HCT116 (cell line): ENCODE results near the gene TLE6. TPM values are rescaled to one million over a fixed set of nuclear protein-coding genes. Genes with fewer than 3 reads are reported as not detected.

ENCODE experiments used
- ATAC-seq: fragments of 200-7000 bp; cut with Tn5 transposase; 2 replicates; pipeline ENCODE4 v1.9.1; 2020; ENCODE audit warnings: mild to moderate bottlenecking, moderate library complexity
- BruUV-seq: library from RNA; stranded (reverse); fragments of 400-500 nt; replicated peaks from 2 replicates; lab custom pipeline; 2021; lab: Mats Ljungman, UMichigan
- CTCF ChIA-PET: fragments of 300-600 bp; sonication (Branson Sonifier 250); formaldehyde crosslinking; loops from one replicate; lab custom pipeline; 2021; ENCODE audit warnings: antibody characterized with exemption; lab: Charles Lee
- POLR2A ChIA-PET: fragments of 300-600, 350-600 bp; sonication (Branson Sonifier 250); formaldehyde crosslinking; loops from one replicate; lab custom pipeline; 2021; ENCODE audit warnings: antibody characterized with exemption; lab: Charles Lee
- RAD21 ChIA-PET, 2 experiments: fragments of 300-600 bp; sonication (Branson Sonifier 250); formaldehyde crosslinking; loops; one replicate each; lab custom pipeline; 2023; ENCODE audit warnings: low total read pairs in 2 of 2; ENCODE audit not compliant: uncharacterized antibody in 2 of 2, unreplicated experiment in 2 of 2, low non-redundant PET in 1 of 2; lab: Charles Lee
- DNase-seq: peaks from one replicate; pipeline ENCODE4 v3.0.0-alpha.2; 2010; ENCODE audit warnings: low read depth, low spot score
- H2AFZ ChIP-seq: fragments of 200-600 bp; shearing (Covaris generic), sonication (generic); 2 replicates; pipeline ENCODE4 v1.6.1; 2017; ENCODE audit warnings: low read depth, mixed run types, mixed read lengths, antibody characterized with exemption, low read length; ENCODE audit not compliant: poor library complexity, severe bottlenecking
- H3K27ac ChIP-seq: 2 replicates; pipeline ENCODE4 v1.5.1; 2012; ENCODE audit warnings: low read depth, low read length
- H3K27me3 ChIP-seq: fragments of 200-600 bp; sonication (generic); 2 replicates; pipeline ENCODE4 v1.6.1; 2016; ENCODE audit warnings: mixed run types, low read length, mixed read lengths; ENCODE audit not compliant: insufficient read depth
- H3K36me3 ChIP-seq, 2 experiments: fragments of 200-500 bp in 1 of 2; fragments of 200-600 bp in 1 of 2; sonication (Bioruptor generic) in 1 of 2; sonication (generic) in 1 of 2; 2 replicates each; pipeline versions ENCODE4 v1.5.1 to v1.6.1; 2014 to 2016; ENCODE audit warnings: low read length in 2 of 2, inconsistent platforms in 1 of 2, mixed read lengths in 1 of 2, mixed run types in 1 of 2; ENCODE audit not compliant: insufficient read depth in 2 of 2, control insufficient read depth in 1 of 2
- H3K4me1 ChIP-seq, 2 experiments: fragments of 200-600 bp in 1 of 2; sonication (generic) in 1 of 2; 2 replicates each; pipeline versions ENCODE4 v1.5.1 to v1.6.1; 2012 to 2017; ENCODE audit warnings: low read length in 2 of 2, inconsistent platforms in 1 of 2, mild to moderate bottlenecking in 1 of 2, mixed read lengths in 1 of 2, mixed run types in 1 of 2, moderate library complexity in 1 of 2; ENCODE audit not compliant: insufficient read depth in 2 of 2, control insufficient read depth in 1 of 2
- H3K4me2 ChIP-seq: fragments of 200-600 bp; sonication (generic); 2 replicates; pipeline ENCODE4 v1.6.1; 2017; ENCODE audit warnings: mixed run types, low read length, mixed read lengths
- H3K4me3 ChIP-seq, 2 experiments: fragments of 200-600 bp in 1 of 2; sonication (generic) in 1 of 2; replicated peaks in 1 of 2; 2 replicates each; pipeline ENCODE4 v1.5.1; 2011 to 2016; ENCODE audit warnings: low read length in 2 of 2, control low read depth in 1 of 2, low read depth in 1 of 2, mild to moderate bottlenecking in 1 of 2, mixed read lengths in 1 of 2, mixed run types in 1 of 2
- H3K79me2 ChIP-seq: fragments of 200-600 bp; sonication (generic); 2 replicates; pipeline ENCODE4 v1.6.1; 2017; ENCODE audit warnings: mild to moderate bottlenecking, mixed run types, low read length, moderate library complexity, mixed read lengths; ENCODE audit not compliant: insufficient read depth
- H3K9ac ChIP-seq: fragments of 200-600 bp; sonication (generic); 2 replicates; pipeline ENCODE4 v1.6.1; 2016; ENCODE audit warnings: low read length, mixed read lengths
- H3K9me2 ChIP-seq: fragments of 200-600 bp; sonication (generic), shearing (Covaris generic); 2 replicates; pipeline ENCODE4 v1.6.1; 2017; ENCODE audit warnings: mixed run types, mild to moderate bottlenecking, moderate library complexity; ENCODE audit not compliant: insufficient read depth
- H3K9me3 ChIP-seq, 2 experiments: fragments of 200-500 bp in 1 of 2; fragments of 200-600 bp in 1 of 2; sonication (Bioruptor generic) in 1 of 2; sonication (generic) in 1 of 2; 2 replicates each; pipeline ENCODE4 v1.6.1; 2014 to 2017; ENCODE audit warnings: low read length in 2 of 2, mixed read lengths in 2 of 2, inconsistent platforms in 1 of 2, low read depth in 1 of 2, mild to moderate bottlenecking in 1 of 2, mixed run types in 1 of 2, moderate library complexity in 1 of 2; ENCODE audit not compliant: control insufficient read depth in 1 of 2, insufficient read depth in 1 of 2
- H4K20me1 ChIP-seq: fragments of 200-600 bp; sonication (generic), shearing (Covaris generic); 2 replicates; pipeline ENCODE4 v1.6.1; 2017; ENCODE audit warnings: mixed run types, mild to moderate bottlenecking, moderate library complexity; ENCODE audit not compliant: insufficient read depth
- ELF1 ChIP-seq: IDR thresholded peaks from 2 replicates; pipeline ENCODE4 v1.6.1; 2012; ENCODE audit warnings: low read depth, borderline replicate concordance
- EZH2phosphoT487 ChIP-seq: fragments of 200-600 bp; IDR thresholded peaks from 2 replicates; pipeline ENCODE4 v1.6.1; 2018; ENCODE audit warnings: antibody characterized with exemption, borderline replicate concordance
- FOSL1 ChIP-seq: IDR thresholded peaks from 2 replicates; pipeline ENCODE4 v1.6.1; 2012; ENCODE audit warnings: low read depth
- JUND ChIP-seq: IDR thresholded peaks from 2 replicates; pipeline ENCODE4 v1.6.1; 2012
- MAX ChIP-seq: IDR thresholded peaks from 2 replicates; pipeline ENCODE4 v1.6.1; 2012
- RAD21 ChIP-seq: IDR thresholded peaks from 2 replicates; pipeline ENCODE4 v1.6.1; 2012; ENCODE audit warnings: low read depth, mild to moderate bottlenecking
- SIN3A ChIP-seq: IDR thresholded peaks from 2 replicates; pipeline ENCODE4 v1.6.1; 2012; ENCODE audit warnings: low read depth
- SP1 ChIP-seq: IDR thresholded peaks from 2 replicates; pipeline ENCODE4 v1.6.1; 2012; ENCODE audit warnings: low read depth
- YY1 ChIP-seq: IDR thresholded peaks from 2 replicates; pipeline ENCODE4 v1.6.1; 2011; ENCODE audit warnings: low read length, low read depth, moderate library complexity, mild to moderate bottlenecking; ENCODE audit not compliant: insufficient replicate concordance; ENCODE audit errors: extremely low read depth
- ZFX ChIP-seq: fragments of 450-650 bp; IDR thresholded peaks from 2 replicates; pipeline ENCODE4 v1.6.1; 2017
- ZNF274 ChIP-seq: fragments of 200-500 bp; sonication (Bioruptor generic); IDR thresholded peaks from 2 replicates; pipeline ENCODE4 v1.6.1; 2014; ENCODE audit warnings: mild to moderate bottlenecking, low read depth, low read length, inconsistent platforms
- intact Hi-C: fragments of 100-400 bp; cut with micrococcal nuclease; formaldehyde crosslinking; loops from 2 replicates; pipeline ENCODE4 v1.10.0; 2022
- total RNA-seq: library from RNA; stranded (reverse); gene quantifications from one replicate; pipeline ENCODE4 v1.2.1, GENCODE V29; 2021; ENCODE audit not compliant: unreplicated experiment
- TF ChIP-seq, protein P1 (sequence below): IDR thresholded peaks from 2 replicates; pipeline ENCODE4 v1.6.1; 2011; ENCODE audit warnings: mild to moderate bottlenecking, low read length, moderate library complexity; ENCODE audit not compliant: insufficient replicate concordance; ENCODE audit errors: extremely low read depth
- TF ChIP-seq, protein P2 (sequence below), 3 experiments: fragments of 200-600 bp in 1 of 3; sonication (generic) in 1 of 3; IDR thresholded peaks in 2 of 3; conservative IDR thresholded peaks in 1 of 3; 2 replicates each; pipeline ENCODE4 v1.5.1; 2012 to 2017; ENCODE audit warnings: low read depth in 2 of 3, low read length in 2 of 3, antibody characterized with exemption in 1 of 3, borderline replicate concordance in 1 of 3, control low read depth in 1 of 3, mild to moderate bottlenecking in 1 of 3, mixed read lengths in 1 of 3, mixed run types in 1 of 3, moderate library complexity in 1 of 3; ENCODE audit not compliant: insufficient read depth in 1 of 3
- TF ChIP-seq, protein P3 (sequence below): IDR thresholded peaks from 2 replicates; pipeline ENCODE4 v1.6.1; 2012; ENCODE audit warnings: low read depth

The TLE6 gene
- total RNA-seq, 1 experiment from 2014 or later, result 10.9 TPM

DNA sequence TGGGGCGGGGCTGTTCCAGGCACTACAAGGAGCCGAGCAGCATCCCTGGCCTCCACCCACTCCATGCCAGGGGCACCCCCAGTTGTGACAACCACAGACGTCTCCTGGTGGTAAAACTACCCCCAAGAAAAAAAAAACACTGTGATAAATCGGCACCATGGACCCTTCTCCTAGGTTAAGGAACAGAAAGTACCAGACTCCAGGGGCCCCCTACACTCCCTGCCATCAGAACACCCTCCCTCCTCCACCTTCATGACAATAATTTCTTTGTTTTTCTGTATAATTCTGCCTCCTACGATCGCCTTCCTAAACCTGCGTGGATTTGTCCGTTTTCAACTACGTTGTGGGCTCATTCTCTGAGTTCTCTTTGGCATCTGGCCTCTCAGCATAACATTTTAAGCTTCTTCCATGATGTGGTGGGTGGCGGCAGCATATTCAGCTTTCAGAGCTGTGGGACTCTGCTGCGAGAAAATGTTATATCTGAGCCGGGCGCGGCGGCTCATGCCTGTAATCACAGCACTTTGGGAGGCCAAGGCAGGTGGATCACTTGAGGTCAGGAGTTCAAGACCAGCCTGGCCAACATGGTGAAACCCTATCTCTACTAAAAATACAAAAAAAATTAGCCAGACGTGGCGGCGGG, 43.1 kb downstream of the TLE6 start (continued):
- TF ChIP-seq, protein P1, sequence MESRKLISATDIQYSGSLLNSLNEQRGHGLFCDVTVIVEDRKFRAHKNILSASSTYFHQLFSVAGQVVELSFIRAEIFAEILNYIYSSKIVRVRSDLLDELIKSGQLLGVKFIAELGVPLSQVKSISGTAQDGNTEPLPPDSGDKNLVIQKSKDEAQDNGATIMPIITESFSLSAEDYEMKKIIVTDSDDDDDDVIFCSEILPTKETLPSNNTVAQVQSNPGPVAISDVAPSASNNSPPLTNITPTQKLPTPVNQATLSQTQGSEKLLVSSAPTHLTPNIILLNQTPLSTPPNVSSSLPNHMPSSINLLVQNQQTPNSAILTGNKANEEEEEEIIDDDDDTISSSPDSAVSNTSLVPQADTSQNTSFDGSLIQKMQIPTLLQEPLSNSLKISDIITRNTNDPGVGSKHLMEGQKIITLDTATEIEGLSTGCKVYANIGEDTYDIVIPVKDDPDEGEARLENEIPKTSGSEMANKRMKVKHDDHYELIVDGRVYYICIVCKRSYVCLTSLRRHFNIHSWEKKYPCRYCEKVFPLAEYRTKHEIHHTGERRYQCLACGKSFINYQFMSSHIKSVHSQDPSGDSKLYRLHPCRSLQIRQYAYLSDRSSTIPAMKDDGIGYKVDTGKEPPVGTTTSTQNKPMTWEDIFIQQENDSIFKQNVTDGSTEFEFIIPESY, result no peak
- no peak for TF ChIP-seq ELF1
- no peak for TF ChIP-seq JUND
- no peak for TF ChIP-seq SP1
- no peak for TF ChIP-seq SIN3A
- TF ChIP-seq EZH2phosphoT487, result no peak

- intact Hi-C loops, result no loop called here
- TF ChIP-seq FOSL1 (no peak), ZFX (no peak), SIN3A (no peak), RAD21 (no peak), ELF1 (no peak), MAX (no peak), ZNF274 (no peak), YY1 (no peak)
- TF ChIP-seq, protein P1, result no peak
- TF ChIP-seq, protein P2, sequence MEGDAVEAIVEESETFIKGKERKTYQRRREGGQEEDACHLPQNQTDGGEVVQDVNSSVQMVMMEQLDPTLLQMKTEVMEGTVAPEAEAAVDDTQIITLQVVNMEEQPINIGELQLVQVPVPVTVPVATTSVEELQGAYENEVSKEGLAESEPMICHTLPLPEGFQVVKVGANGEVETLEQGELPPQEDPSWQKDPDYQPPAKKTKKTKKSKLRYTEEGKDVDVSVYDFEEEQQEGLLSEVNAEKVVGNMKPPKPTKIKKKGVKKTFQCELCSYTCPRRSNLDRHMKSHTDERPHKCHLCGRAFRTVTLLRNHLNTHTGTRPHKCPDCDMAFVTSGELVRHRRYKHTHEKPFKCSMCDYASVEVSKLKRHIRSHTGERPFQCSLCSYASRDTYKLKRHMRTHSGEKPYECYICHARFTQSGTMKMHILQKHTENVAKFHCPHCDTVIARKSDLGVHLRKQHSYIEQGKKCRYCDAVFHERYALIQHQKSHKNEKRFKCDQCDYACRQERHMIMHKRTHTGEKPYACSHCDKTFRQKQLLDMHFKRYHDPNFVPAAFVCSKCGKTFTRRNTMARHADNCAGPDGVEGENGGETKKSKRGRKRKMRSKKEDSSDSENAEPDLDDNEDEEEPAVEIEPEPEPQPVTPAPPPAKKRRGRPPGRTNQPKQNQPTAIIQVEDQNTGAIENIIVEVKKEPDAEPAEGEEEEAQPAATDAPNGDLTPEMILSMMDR (IDR thresholded peaks at IDR 0.05 in 2 of 3, conservative IDR thresholded peaks at IDR 0.05 in 1 of 3; ENCODE audit: borderline replicate concordance in 1 of 3, insufficient read depth in 1 of 3, low read depth in 2 of 3, low read length in 2 of 3), result no peak
- TF ChIP-seq, protein P3, sequence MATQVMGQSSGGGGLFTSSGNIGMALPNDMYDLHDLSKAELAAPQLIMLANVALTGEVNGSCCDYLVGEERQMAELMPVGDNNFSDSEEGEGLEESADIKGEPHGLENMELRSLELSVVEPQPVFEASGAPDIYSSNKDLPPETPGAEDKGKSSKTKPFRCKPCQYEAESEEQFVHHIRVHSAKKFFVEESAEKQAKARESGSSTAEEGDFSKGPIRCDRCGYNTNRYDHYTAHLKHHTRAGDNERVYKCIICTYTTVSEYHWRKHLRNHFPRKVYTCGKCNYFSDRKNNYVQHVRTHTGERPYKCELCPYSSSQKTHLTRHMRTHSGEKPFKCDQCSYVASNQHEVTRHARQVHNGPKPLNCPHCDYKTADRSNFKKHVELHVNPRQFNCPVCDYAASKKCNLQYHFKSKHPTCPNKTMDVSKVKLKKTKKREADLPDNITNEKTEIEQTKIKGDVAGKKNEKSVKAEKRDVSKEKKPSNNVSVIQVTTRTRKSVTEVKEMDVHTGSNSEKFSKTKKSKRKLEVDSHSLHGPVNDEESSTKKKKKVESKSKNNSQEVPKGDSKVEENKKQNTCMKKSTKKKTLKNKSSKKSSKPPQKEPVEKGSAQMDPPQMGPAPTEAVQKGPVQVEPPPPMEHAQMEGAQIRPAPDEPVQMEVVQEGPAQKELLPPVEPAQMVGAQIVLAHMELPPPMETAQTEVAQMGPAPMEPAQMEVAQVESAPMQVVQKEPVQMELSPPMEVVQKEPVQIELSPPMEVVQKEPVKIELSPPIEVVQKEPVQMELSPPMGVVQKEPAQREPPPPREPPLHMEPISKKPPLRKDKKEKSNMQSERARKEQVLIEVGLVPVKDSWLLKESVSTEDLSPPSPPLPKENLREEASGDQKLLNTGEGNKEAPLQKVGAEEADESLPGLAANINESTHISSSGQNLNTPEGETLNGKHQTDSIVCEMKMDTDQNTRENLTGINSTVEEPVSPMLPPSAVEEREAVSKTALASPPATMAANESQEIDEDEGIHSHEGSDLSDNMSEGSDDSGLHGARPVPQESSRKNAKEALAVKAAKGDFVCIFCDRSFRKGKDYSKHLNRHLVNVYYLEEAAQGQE, result no peak
Measured at GRCh38 chr19:3024509-3024869, 47.1 kb downstream of the TLE6 start.

More at GRCh38 chr19:3024509-3024869, 47.1 kb downstream of the TLE6 start:
- no peak overlapping the region for H3K4me2 ChIP-seq
- no peaks in the 10 kb centered on the region for H3K36me3 ChIP-seq
- H3K27ac ChIP-seq, result no peak overlapping the region
- no peak overlapping the region for H3K9ac ChIP-seq
- no peak for ATAC-seq
- H3K4me1 ChIP-seq, result peaks cover 0 to 8% of the 10 kb centered on the region in 2 experiments; a peak in 2 of 4 replicates
- no peaks in the 10 kb centered on the region for H4K20me1 ChIP-seq
- H3K27me3 ChIP-seq, result no peaks in the 10 kb centered on the region
- ChIA-PET RAD21 (no interaction called here), POLR2A (no interaction called here), CTCF (no interaction called here)
- no peak for DNase-seq
- no peaks in the 10 kb centered on the region for H3K79me2 ChIP-seq
- H2AFZ ChIP-seq, result no peak overlapping the region
- H3K9me3 ChIP-seq, result no peaks in the 10 kb centered on the region
- H3K9me2 ChIP-seq, result no peaks in the 10 kb centered on the region
- no TSS peak for BruUV-seq
- H3K4me3 ChIP-seq, result no peak overlapping the region
